Superior temporal gyrus (tissue), 1 donor: ENCODE data around the gene DDX55.

Experiments used
- DNase-seq: peaks from one replicate; pipeline ENCODE4 v3.0.0-alpha.2; 2016; ENCODE audit errors: extremely low spot score

DDX55 gene

DNA sequence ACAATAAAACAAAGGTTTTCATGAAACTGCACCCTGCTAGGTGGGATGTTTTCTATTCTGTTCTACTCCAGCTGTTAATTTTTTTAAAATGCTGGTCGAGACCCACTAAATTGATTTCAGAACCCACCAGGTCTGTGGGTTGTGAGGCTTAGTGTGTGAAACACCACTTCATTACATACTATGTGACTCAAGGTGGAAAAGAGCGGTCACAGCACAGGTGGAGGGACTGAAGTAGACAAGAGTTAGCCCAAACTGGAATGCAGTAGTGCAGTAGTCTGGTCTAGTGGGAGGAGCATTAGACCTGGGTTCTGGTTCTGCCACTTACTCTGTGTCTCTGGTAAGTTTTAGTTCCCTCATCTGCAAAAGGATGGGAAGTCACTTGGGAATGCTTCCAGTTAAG is 12.2 kb downstream of the DDX55 start:
- DNase-seq: no peak

- DNase-seq: no peak
Observed at GRCh38 chr12:123614531-123614930, 12.6 kb downstream of the DDX55 start.

DNA sequence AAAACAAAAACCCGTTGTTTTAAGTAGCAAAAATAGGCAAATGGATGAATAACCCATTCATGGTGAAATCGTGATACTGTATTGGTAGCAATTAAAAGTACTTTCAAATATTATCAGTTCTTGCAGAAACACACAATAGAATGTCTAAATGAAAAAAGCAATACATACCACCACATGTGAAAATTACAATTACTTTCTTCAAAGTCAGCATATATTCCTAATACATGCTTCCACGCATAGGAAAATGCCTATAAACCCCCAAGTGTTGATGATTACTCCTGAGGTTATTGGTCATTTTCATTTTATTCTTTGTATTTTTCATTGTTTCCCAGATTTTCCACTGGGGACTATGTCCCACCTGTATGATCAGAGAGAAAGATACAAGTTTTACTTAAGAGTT is 15.2 kb downstream of the DDX55 start:
- peak; percentile 17 for DNase-seq

GRCh38 chr12:123617580-123617979 is 15.7 kb downstream of the DDX55 start:
- no peak for DNase-seq

- DNase-seq: no peak
Observed at GRCh38 chr12:123621101-123621500, 19.2 kb downstream of the DDX55 start.

- DNase-seq: no peak
Observed at GRCh38 chr12:123621619-123622530, 20.0 kb downstream of the DDX55 start.

DNA sequence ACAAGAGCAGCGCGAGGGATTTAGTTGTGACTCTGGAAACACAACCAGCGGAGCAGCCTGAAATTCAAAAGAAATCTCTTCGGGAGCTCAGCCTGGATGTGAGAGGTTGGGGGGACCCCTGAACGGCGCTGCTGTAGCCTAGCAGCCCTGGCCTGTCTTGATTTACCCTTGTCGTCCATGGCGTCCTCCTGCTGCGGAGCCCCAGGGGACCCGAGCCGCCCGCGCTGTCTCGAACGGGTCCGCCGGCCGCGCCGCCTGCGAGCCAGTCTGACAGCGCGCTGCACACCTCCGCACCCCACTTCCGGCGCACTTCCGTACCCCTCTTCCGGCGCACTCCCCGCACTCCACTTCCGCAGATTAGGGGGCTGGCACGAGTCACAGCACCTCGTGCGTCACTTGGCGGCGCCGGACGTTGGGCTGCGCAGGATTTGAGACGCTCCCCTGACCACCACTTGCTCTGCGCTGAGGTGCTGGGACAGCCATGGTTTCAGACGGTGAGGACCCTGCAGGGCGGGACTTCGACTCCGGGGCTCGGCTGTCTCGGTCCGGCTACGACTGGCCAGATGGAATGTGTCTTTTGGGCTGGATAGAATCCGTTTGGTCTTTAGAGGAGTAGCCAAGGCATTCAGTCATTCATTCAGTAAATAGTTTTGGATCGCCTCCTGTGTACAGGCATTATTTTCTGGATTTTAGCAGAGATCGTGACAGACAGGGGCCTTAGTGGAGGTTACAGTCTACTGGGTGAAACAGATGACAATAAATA is 31.7 kb downstream of the DDX55 start, which contains the start of the genes EIF2B1 and GTF2H3:
TSS of gene EIF2B1 (minus strand) at position 308 of the 763 bp plus-strand sequence. CDS start at position 179, 129 bp downstream.
TSS of gene GTF2H3 (plus strand) at position 451 of the 763 bp plus-strand sequence. CDS start at position 482, 31 bp downstream.
- DNase-seq: peak; percentile 97

GRCh38 chr12:123634142-123634561 is 32.3 kb downstream of the DDX55 start:
- no peak for DNase-seq

GRCh38 chr12:123643911-123644310 is 42.0 kb downstream of the DDX55 start:
- DNase-seq: no peak

- DNase-seq: no peak
Observed at GRCh38 chr12:123645380-123645779, 43.5 kb downstream of the DDX55 start.

GRCh38 chr12:123645878-123646277 is 44.0 kb downstream of the DDX55 start:
- peak; percentile 62 for DNase-seq

GRCh38 chr12:123648401-123648800 is 46.5 kb downstream of the DDX55 start:
- DNase-seq: no peak

- DNase-seq: no peak
Observed at GRCh38 chr12:123654129-123654701, 52.3 kb downstream of the DDX55 start.

DNA sequence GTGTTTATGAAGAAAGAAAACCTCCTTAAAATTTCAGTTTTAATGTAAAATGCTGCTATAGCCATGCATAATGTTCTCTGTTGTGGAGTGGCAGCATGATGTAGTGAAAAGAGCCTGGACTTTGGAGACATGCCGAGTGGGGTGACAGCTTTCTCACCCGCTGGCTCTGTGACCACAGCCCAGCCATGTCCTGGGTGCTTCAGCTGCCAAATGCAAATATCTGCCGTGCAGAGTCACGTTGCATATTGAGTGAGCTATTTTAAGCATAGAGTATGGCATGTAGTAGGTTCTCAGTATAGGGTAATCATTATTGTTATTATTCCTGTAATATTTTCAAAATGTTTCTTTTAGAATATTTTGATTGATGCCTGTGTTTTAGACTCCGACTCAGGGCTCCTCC is 53.5 kb downstream of the DDX55 start:
- DNase-seq: peak; percentile 36

DNA sequence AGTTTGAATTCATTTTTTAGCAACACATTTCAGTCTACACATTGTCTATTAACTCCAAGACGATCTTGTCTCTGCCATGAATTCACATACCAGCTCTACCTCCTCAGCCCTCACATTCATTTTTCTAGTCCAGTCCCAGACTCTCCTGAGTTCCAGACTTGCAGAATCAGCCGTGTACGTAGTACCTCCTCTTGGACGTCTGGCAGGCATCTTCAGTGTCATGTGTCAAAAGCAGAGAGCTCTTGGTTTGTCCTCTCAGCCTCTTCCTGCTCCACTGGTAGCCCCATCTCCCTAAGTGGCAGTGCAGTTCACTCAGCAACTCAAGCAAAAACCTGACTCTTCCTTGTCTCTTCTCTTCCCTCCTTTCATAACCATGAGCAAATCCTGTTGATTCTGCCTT is 54.5 kb downstream of the DDX55 start:
- no peak for DNase-seq

DNA sequence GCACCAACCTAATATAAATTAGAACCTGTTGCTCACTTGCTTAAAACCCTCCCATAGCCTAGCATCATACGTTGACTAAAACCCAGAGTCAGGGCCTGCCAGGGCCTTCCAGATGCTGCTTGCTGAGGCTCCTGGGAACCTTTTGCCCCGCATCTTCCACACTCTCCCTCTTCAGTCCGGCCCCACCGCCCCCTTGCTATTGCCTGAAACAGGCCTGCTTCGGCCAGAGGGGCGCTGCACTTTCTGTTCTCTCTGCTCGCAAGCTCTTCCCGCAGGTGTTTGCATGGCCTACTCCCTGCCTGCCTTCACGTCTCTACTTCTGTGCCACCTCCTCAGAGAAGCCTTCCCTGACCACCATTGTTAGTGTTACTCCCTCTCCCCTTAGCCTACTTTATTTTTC is 55.3 kb downstream of the DDX55 start:
- no peak for DNase-seq

DNA sequence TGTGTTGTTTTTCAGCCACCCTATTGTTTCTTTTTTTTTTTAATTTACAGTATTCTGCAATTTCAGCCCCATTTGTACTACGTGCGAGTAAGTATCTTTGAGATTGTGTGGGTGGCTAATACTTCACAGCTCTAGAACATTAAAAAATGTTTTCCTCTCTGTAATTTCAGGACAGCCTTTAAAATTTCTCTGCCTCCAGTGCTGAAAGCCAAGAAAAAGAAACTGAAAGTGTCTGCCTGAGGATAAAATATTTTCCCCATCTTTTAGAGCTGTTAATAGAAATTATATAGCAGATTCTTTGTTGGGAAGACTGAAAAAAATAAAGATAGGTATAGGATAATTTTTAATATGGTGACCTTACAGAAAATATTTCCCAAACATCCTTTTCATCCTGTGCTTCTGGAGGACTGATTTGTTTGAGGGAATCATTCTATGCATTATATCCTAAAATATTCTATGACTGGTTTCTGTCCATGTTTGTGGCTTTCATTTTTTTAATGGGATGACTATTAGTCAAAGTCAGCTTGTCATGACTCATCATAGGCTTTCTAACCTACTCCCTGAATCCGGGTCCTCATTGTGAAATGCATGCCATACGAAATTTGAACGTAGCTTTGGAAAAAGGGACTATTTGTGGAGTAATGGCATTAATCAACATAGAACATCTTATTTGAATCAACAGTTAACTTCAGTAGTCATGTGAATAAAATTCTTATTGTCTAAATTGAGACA is 58.3 kb downstream of the DDX55 start:
- no peak for DNase-seq

DNA sequence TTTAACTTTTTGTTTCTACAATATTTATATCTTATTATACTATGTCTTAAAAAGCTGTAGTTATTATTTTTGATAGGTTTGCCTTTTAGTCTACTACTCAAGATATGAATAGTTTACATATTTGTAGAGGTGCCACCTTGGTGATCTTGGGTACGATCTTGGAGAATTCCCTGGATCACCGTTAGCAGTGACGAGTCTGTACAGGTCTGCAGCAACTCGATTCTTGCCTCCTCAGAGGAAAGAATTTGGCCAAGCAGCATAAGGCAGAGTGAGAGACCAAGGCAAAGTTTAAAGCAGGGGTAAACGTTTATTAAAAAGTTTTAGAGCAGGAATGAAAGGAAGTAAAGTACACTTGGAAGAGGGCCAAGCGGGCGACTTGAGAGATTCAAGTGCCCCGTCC is 65.9 kb downstream of the DDX55 start:
- DNase-seq: no peak
